ENCODE data around the gene PCNX2. TPM values are rescaled to one million over a fixed set of nuclear protein-coding genes. Genes with fewer than 3 reads are reported as not detected.

PCNX2 gene
- total and polyA plus RNA-seq, 2 donors (not counting 3 experiments of a cell fraction or from before 2014, with no cell fraction given), result 6.6 to 11.0 TPM

DNA sequence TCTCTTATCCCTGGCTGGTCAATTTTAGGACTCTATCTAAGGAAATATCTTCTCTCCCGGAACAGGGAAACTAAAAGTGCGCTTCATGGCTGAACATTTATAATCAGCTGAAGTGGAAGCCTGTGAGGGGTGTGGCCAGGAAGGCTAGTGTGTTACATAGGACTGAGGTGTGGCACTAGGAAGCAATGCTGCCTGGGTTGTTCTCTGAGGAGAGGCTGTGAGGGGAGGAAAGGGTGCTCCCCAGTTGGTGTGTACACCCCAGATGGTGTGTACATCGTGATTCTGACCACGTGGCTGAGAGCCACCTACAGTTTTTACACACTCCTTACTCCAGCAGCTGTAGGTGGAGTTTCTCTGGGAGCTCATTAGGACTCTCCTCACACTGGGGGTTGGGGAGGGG is 328.9 kb downstream of the PCNX2 start:
- no peak for DNase-seq (ENCODE audit: low read depth, low spot score)
- TF ChIP-seq EZH2 (IDR thresholded peaks at IDR 0.05; ENCODE audit: borderline replicate concordance, low read depth, low read length, severe bottlenecking), result no peak
- TF ChIP-seq, protein P1, sequence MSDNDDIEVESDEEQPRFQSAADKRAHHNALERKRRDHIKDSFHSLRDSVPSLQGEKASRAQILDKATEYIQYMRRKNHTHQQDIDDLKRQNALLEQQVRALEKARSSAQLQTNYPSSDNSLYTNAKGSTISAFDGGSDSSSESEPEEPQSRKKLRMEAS (IDR thresholded peaks at IDR 0.05; ENCODE audit: insufficient read depth, insufficient read length), result no peak
- no peak for TF ChIP-seq POLR2AphosphoS5 (IDR thresholded peaks at IDR 0.05; ENCODE audit: insufficient read depth, low read depth, low read length)
- TF ChIP-seq JUN (IDR thresholded peaks at IDR 0.05; ENCODE audit: borderline replicate concordance, insufficient read depth, insufficient read length, low read depth), result no peak
- TF ChIP-seq MYC (IDR thresholded peaks at IDR 0.05; ENCODE audit: low read depth, low read length), result no peak
- no peak for TF ChIP-seq GATA2 (IDR thresholded peaks at IDR 0.05; ENCODE audit: insufficient read depth, insufficient read length, low read depth, low read length)
- Histone ChIP-seq H3K4me3 (replicated peaks in 1 of 3; ENCODE audit: insufficient read depth in 1 of 3, low read depth in 1 of 3, low read length in 3 of 3) (no peak overlapping the region), H3K36me3 (ENCODE audit: control insufficient read depth in 2 of 2, extremely low read depth in 1 of 2, insufficient read depth in 2 of 2, low read length in 2 of 2) (peaks cover 2 to 3% of the 10 kb centered on the region in 2 experiments), H3K9me3 (replicated peaks; ENCODE audit: control insufficient read depth, insufficient read depth, low read length) (no peaks in the 10 kb centered on the region), H3K27ac (ENCODE audit: insufficient read depth, low read depth, low read length) (no peak overlapping the region), H4K20me1 (replicated peaks; ENCODE audit: control insufficient read depth, extremely low read depth, insufficient read depth, low read length) (no peaks in the 10 kb centered on the region), H3K27me3 (ENCODE audit: control insufficient read depth in 2 of 2, insufficient read depth in 2 of 2, low read length in 2 of 2) (no peaks in the 10 kb centered on the region), H3K79me2 (ENCODE audit: control insufficient read depth, insufficient read depth, low read length) (no peaks in the 10 kb centered on the region), H3K9ac (replicated peaks; ENCODE audit: extremely low read depth, insufficient read depth, low read length) (no peak overlapping the region), H3K9me1 (replicated peaks; ENCODE audit: control insufficient read depth, extremely low read depth, insufficient read depth, low read length) (no peaks in the 10 kb centered on the region), H3K4me1 (ENCODE audit: control insufficient read depth, extremely low read depth, insufficient read depth, low read length) (peaks cover 23% of the 10 kb centered on the region), H2AFZ (ENCODE audit: low read depth, low read length) (peak overlapping the region; percentile 8), H3K4me2 (ENCODE audit: insufficient read depth, low read length) (no peak overlapping the region)
- BruUV-seq (replicated peaks), result no TSS peak
- dilution Hi-C loops (cut with MboI; ENCODE audit: extremely low pct_ligation_motif_present, low sequenced_read_pairs), result no loop called here
- POLR2A ChIA-PET, result no interaction called here
- intact Hi-C loops (cut with micrococcal nuclease), result no loop called here
- no peak for FAIRE-seq
- CTCF ChIA-PET, result interaction anchor here (5.6 kb wide), 1 partner anchor 14 kb away, joined by 23 read pairs; no protein-coding TSS in a partner anchor

DNA sequence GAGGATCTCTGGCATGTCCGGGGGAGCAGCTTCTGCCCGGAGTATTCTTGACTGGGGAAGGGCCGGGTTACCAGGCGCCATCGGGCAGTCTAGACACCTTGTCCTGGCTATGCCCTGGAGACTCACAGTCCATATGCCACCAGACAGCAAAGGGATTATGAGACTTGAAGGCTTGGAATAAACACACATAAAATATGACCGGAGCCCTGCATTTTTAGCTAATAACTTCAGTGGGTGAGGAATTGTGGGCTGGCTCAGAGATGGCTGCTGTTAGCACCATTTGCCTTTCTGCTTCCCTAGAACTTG is 329.7 kb downstream of the PCNX2 start:
- Histone ChIP-seq H3K9me1 (replicated peaks; ENCODE audit: control insufficient read depth, extremely low read depth, insufficient read depth, low read length) (no peaks in the 10 kb centered on the region), H3K9ac (replicated peaks; ENCODE audit: extremely low read depth, insufficient read depth, low read length) (no peak overlapping the region), H3K27me3 (ENCODE audit: control insufficient read depth in 2 of 2, insufficient read depth in 2 of 2, low read length in 2 of 2) (no peaks in the 10 kb centered on the region), H3K9me3 (replicated peaks; ENCODE audit: control insufficient read depth, insufficient read depth, low read length) (no peaks in the 10 kb centered on the region), H3K4me3 (replicated peaks in 1 of 3; ENCODE audit: insufficient read depth in 1 of 3, low read depth in 1 of 3, low read length in 3 of 3) (no peak overlapping the region), H2AFZ (ENCODE audit: low read depth, low read length) (no peak overlapping the region), H3K36me3 (ENCODE audit: control insufficient read depth in 2 of 2, extremely low read depth in 1 of 2, insufficient read depth in 2 of 2, low read length in 2 of 2) (peaks cover under 1% of the 10 kb centered on the region in 2 experiments), H3K79me2 (ENCODE audit: control insufficient read depth, insufficient read depth, low read length) (no peaks in the 10 kb centered on the region), H3K27ac (ENCODE audit: insufficient read depth, low read depth, low read length) (no peak overlapping the region), H3K4me2 (ENCODE audit: insufficient read depth, low read length) (no peak overlapping the region), H3K4me1 (ENCODE audit: control insufficient read depth, extremely low read depth, insufficient read depth, low read length) (peaks cover 23% of the 10 kb centered on the region), H4K20me1 (replicated peaks; ENCODE audit: control insufficient read depth, extremely low read depth, insufficient read depth, low read length) (no peaks in the 10 kb centered on the region)
- no TSS peak for BruUV-seq (replicated peaks)
- TF ChIP-seq POLR2AphosphoS5 (IDR thresholded peaks at IDR 0.05; ENCODE audit: insufficient read depth, low read depth, low read length) (no peak), POLR2A (IDR thresholded peaks at IDR 0.05; ENCODE audit: low read depth, low read length) (no peak)
- DNase-seq (ENCODE audit: low read depth, low spot score), result no peak
- CTCF ChIA-PET, result interaction anchor here (0.7 to 5.6 kb wide), 2 partner anchors 13 to 34 kb away, joined by 3 to 23 read pairs; no protein-coding TSS in a partner anchor
- intact Hi-C loops (cut with micrococcal nuclease), result no loop called here
- POLR2A ChIA-PET, result no interaction called here
- no peak for FAIRE-seq
- dilution Hi-C loops (cut with MboI; ENCODE audit: extremely low pct_ligation_motif_present, low sequenced_read_pairs), result no loop called here
